ENCODE data around the gene AP5M1.

DNA sequence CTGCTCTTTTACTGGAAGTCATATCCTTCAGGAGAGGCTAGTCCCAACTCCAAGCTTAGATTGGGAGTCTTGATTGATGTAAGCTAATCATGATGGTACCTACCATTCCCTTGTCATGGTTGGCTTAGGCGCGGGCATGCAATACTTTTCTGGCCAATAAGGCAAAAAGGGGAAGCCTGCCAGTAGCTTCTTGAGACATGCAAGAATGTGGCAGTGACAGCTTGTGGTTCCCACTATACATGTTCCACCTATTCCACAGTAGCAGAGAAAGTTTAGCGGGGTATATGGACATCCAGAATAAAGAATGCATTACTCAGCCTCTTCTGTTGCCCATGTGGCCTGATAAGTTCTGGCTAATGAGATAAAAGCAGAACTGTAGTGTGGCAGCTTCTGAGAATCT lies 55.0 kb downstream of the AP5M1 start:
- TF ChIP-seq, protein P1, sequence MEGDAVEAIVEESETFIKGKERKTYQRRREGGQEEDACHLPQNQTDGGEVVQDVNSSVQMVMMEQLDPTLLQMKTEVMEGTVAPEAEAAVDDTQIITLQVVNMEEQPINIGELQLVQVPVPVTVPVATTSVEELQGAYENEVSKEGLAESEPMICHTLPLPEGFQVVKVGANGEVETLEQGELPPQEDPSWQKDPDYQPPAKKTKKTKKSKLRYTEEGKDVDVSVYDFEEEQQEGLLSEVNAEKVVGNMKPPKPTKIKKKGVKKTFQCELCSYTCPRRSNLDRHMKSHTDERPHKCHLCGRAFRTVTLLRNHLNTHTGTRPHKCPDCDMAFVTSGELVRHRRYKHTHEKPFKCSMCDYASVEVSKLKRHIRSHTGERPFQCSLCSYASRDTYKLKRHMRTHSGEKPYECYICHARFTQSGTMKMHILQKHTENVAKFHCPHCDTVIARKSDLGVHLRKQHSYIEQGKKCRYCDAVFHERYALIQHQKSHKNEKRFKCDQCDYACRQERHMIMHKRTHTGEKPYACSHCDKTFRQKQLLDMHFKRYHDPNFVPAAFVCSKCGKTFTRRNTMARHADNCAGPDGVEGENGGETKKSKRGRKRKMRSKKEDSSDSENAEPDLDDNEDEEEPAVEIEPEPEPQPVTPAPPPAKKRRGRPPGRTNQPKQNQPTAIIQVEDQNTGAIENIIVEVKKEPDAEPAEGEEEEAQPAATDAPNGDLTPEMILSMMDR (IDR thresholded peaks at IDR 0.05 in 4 of 5, conservative IDR thresholded peaks at IDR 0.05 in 1 of 5) = no peak
- no peak for TF ChIP-seq POLR2A (IDR thresholded peaks at IDR 0.05)
